Hippocampal formation (tissue), 2 donors: Measurements from ENCODE around the gene ITPR2.
"Not testable (repeated sequence)": the region's sequence is repeated elsewhere in the genome, so short reads cannot be mapped to it uniquely, and the experiment has no call there.

Source experiments
- DNase-seq, 2 donors: peaks; one replicate each; lab custom pipeline; 2025; lab: John Stamatoyannopoulos, UW

Gene ITPR2

DNA sequence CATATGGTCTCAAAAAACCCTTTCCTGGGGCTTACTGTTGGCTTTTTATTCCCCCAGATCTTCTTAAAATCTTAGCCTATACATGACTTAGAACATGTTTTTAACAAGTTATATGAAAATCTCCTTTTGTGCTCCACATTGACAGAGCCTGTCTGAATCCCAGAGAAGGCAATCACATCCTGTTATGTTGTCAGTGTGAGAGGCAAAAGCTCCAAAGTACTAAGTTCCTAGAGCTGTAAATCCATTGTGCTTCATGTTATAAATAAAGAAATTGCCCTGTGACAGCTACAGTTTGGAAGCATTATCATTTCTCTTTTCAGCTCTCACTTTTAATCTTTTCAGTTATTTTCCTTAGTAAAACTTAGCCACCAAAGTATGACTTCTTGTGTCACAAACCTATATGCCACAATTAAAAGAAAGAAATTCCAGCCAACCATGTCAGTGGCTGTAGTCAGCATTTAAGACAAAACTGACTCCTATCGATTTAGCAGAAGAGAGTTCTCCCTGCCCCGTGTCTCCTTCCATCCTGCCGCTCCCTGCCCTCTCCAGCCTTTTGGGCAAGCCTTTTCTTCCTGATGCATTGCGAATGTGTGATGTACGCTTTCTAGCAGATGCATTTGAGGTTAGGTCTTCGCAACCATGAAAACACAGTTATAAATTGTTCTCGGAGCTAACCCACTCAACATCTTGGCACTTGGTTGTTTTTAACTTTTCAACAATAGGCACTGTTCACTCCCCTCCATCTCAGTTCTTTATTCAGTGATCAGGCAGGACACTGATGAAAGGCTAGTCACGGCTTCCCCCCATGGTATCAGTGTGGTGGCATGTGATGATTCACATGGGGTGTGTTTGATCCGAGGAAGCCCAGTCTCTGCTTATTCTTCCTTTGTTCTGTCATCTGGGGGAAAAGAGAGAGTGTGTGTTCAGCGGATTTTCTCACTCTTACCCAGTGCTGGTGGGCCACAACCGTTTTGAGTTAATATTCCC lies 494.1 kb downstream of the ITPR2 start:
- DNase-seq = peak; percentile 71 to 81

DNA sequence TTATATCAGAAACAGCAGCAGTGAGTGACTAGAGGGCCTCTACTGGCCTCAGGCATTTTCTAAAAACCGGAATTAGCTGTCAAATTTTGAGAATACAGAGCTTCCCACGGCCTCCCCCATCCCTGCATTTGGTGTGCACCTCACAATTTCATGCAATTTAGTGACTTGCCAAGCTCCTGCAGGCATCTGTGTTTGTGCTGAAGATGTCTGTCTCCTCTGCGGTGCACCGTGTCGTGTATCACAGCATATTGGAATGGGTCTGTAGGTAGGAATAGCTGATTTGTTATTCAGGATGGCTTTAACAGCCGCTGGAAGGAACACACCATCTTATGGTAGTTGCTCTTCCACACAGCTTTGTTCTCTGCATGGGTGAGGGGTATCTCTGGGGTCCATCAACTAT lies 497.3 kb downstream of the ITPR2 start:
- no peak for DNase-seq

- peak; percentile 31 to 41 for DNase-seq
Measured at GRCh38 chr12:26334621-26335124, 498.3 kb downstream of the ITPR2 start.

GRCh38 chr12:26331960-26332359 lies 501.0 kb downstream of the ITPR2 start:
- no peak for DNase-seq

- no peak for DNase-seq
Measured at GRCh38 chr12:26331136-26331535, 501.9 kb downstream of the ITPR2 start.

DNA sequence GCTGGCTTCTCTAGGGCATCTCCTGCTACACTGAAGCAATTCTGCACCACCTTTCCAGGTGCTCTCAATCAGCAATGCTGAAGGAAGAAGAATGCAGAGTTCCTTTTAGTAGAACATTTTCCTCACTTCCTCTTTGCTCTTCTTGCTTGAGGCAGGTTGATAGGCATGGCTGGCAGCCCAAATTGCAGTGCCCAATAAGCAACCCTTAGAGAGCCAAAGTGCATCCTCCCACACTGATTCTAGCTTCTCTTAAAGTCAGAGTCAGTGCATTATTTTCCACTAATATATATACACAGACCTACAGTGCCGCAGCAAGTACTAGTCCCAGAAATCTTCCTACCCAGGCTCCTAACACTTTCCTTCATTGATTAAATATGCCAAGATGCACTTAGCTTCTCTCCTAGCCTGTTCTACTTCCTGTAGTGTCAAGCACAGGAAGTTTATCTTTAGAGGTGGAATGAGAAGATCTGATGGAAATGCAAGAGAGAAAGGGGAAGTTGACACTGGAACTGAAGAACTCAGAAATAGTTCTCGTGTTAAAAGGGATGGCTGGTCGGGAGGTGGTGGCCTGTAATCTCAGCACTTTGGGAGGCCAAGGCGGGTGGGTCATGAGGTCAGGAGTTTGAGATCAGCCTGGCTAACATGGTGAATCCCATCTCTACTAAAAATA lies 504.9 kb downstream of the ITPR2 start:
- no peak for DNase-seq

DNA sequence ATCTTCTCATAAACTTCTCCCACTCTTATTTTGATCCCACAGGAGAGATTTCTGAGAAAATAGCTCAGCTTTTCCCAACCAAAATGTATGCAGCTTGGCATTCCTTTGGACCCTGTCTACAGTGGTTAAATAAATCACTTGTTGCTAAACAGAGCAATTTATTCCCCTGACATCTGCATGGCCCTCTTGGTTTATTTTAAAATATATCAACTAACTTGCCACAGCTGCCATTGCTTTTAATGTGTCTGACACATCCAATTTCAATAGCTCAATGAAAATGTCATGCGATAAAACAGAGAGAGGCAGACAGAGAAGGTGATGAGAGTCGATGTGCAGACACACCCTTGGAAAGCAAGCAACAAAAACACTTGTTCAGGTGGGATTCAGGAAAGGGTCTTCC lies 509.3 kb downstream of the ITPR2 start:
- DNase-seq = no peak

DNA sequence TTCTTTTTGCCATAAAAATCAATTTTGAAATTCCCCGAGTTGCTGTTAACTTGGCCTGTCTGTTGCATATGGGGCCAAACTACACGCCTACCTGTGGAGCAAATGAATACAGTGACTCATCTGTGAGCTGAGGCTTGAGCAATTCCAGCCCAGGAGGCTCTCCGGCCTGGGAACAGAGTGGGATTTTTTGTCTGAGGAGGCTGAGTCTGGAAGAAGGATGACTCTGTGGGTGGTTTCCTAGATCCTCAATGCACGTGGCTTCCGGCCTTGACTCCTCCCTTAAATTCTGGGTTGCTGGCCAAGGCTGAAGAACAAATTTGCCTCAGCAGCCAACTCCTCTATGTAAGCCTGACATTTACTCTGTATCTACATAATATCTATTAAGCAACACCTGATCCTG lies 513.5 kb downstream of the ITPR2 start:
- DNase-seq = no peak

DNA sequence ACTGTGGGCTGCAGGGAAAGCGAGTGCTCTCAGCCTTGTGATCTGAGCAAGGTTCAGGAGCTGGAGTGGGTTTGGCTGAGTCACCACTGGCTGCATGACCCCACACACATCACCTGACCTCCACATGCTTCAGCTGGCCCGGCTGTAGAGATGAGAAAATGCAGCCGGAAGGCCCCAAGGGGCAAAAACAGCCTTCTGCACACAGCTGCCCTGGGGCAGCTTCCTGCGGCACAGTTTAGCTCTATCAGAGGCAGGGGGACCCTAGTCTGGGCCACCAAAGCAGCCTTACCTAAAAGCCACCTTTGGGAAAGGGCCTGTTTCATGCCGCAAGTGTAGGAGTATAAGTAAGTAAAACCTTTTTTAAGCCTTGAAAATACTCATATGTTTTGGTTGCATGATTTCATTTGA lies 514.3 kb downstream of the ITPR2 start:
- DNase-seq = peak in 1 of 2 donors; percentile 30

GRCh38 chr12:26317942-26318575 lies 514.9 kb downstream of the ITPR2 start:
- DNase-seq = no peak

DNA sequence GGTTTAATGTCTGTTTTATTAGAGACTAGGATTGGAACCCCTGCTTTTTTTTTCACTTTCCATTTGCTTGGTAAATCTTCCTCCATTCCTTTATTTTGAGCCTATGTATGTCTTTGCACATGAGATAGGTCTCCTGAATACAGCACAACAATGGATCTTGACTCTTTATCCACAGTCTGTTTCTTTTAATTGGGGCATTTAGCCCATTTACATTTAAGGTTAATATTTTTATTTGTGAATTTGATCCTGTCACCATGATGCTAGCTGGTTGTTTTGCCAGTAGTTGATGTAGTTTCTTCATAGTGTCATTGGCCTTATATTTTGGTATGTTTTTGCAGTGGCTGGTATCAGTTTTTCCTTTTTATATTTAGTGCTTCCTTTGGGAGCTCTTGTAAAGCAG lies 518.9 kb downstream of the ITPR2 start:
- not testable (repeated sequence) for DNase-seq

DNA sequence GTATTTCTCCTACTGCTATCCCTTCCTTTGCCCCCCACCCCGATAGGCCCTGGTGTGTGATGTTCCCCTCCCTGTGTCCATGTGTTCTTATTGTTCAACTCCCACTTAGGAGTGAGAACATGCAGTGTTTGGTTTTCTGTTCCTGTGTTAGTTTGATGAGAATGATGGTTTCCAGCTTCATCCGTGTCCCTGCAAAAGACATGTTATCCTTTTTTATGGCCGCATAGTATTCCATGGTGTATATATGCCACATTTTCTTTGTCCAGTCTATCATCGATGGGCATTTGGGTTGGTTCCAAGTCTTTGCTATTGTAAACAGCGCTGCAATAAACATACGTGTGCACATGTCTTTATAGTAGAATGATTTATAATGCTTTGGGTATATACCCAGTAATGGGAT lies 522.5 kb downstream of the ITPR2 start:
- DNase-seq = not testable (repeated sequence)

DNA sequence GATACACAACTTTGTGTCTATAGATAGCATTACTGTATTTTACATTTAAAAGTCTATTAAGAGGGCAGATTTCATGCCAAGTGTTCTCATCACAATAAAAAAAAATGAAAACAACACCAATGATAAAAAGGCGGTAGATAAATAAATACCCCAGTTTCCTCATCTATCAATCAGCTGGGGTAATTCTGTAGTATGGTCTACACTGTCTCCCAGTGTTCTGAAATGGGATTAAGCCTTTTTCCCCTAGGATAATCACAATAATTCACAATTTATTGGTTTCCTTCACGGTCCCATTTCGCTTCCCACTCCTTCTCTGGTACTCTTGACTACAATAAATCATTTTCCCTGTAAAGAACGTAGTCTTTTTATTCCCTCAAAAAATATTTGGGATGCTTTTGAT lies 523.4 kb downstream of the ITPR2 start:
- DNase-seq = no peak

GRCh38 chr12:26304273-26304672 lies 528.7 kb downstream of the ITPR2 start:
- no peak for DNase-seq

DNA sequence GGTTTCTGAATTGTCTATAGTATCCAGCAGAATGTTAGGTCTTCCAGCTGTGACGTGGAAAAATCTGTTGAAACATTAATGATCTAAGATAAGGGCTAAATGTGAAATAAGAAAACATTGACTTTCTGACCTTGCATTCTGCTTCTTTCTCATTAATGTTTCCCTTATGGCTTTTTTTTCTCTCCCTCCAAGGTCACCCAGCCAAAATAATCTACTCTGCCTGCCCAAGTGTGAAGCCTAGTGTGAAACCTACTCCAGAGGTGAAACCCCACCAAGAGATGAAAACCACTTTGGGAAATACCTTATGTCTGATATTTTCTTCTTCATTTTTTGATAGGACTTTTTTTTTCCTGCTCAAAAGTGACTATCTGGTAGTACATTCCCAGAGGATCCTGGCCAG lies 529.6 kb downstream of the ITPR2 start:
- DNase-seq = no peak

DNA sequence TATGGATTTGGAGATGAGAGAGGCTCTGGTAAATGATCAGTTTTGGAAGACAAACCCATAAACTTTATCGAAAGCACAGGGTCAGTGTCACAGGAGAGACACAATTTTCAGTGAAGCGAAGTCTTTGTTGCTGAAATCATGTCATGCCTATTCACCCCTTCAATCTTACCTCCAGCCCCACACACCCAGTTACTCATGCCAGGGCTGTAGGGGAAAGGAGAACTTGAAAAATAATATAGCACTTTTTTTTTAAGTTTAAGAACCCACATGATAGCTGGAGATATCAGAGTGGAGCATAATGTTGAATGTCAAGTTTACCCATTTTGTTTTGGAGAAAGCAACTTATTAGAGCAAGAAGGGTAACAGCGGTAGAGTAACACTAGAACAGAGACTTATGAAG lies 530.2 kb downstream of the ITPR2 start:
- DNase-seq = no peak

- DNase-seq = no peak
Measured at GRCh38 chr12:26299751-26300150, 533.2 kb downstream of the ITPR2 start.

DNA sequence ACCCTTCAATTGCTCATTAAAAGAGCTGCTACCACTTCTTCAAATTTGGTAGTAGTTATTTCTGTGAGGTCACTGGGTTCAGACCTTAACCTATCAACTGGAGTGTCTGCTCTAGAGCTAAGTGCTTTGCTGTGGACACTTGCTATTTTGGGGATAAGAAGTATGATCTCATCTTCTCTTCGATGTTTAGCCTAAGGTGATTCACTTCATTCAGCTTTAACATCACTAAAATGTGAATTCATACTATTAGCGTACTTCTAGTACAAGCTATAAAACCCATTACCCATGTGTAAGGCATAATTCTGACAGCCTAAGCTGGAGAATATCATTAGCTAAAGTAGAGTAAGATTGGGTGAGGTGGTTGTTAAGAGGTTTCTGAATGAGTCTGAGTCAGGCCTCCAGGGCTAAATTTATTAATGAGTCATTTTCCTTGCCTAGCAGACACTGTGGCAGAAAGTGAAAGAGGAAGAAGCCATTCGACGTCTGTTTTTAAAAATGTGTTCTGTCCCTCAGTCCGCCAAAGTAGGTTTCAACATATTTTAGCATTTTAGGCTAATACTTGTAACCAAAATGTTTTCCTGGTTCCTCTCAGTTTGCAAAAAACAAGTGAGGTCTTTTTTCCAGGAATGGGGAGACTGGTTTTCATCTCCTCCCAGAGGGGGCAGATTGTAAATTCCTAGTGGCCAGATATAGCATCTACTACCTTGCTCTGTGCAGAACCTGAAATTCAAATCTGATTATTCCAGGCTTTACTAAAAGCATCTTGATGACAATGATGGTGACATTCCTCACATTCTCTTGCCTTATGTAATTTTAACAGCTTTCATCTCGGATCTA lies 534.0 kb downstream of the ITPR2 start:
- peak in 1 of 2 donors; percentile 45 for DNase-seq

DNA sequence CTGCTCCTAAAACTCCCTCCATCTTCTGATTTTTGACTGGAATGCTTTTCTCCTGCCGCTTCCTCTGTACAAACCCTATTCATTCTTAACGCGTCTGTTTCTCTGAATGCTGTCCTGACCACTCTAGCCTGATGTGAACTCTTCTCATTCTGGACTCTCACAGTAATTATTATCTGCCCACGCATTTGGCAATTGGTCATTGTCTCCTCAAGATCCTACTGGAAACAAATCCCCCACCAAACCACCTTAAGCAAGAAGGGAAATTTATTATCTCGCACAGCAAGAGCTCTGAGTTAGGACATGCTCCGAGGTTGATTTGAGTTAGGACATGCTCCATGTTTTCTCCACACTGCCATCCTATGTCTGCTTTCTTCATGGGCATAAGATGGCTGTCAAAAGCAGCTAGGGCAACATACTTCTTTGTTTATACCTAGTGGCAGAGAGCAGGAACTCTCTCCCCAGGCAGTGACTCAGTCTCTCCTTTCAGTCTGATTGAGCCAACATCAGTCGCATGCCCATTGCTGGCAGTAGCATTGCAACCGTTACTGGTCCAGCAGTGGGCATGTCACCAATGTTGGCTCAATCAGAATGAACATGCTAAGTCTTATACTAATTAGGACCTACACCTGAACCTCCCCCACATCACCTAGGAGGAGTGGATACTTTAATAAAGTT lies 535.5 kb downstream of the ITPR2 start:
- no peak for DNase-seq

DNA sequence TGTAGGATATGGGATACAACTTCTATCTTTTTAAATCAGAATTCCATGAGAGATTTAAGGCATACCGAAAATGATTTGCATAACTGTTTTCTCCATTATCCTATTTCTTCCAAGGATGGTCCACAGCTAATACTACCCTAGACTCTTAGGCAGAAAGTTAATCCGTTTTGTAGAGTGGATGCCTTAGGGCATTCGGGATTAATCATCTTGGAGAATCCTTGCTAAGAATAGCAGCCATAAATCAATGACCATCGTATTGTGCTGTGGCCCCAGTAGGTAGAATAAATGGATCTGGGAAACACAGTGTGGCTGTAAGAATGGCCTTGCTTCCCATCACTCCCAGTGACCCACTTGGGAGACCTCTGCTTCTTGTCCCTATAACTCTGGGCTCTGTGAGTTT lies 538.0 kb downstream of the ITPR2 start:
- no peak for DNase-seq

DNA sequence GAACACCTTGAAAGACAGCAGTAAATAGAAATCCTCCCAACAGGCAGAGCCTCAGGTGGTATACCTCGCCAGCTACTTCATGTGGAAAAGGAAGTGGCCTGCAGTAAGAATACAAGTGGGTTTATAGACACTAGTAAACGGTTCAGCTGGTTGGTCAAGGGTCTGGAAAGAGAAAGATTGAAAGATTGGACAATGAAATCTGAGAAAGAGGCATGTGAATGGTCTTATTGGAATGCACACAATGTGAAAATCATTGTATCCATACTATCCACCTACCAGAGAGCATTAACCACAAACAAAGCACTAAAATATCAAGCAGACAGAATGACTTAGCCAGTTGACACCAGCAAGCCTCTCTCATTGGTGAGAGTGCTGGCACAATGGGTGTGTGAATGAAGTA lies 539.4 kb downstream of the ITPR2 start:
- no peak for DNase-seq
